HG03139 (cell line): Measurements from ENCODE around the gene ADGRV1.

Experiments used
- ATAC-seq: cut with Tn5 transposase; IDR thresholded peaks from one replicate; pipeline ENCODE4 v1.9.1; 2021; ENCODE audit not compliant: unreplicated experiment

The ADGRV1 gene

GRCh38 chr5:90930756-90931431 lies 372.3 kb downstream of the ADGRV1 start:
- no peak for ATAC-seq

- ATAC-seq = no peak
Measured at GRCh38 chr5:90932052-90932699, 373.6 kb downstream of the ADGRV1 start.

- ATAC-seq = no peak
Measured at GRCh38 chr5:90933298-90933697, 374.7 kb downstream of the ADGRV1 start.

GRCh38 chr5:90934091-90934719 lies 375.6 kb downstream of the ADGRV1 start:
- no peak for ATAC-seq

DNA sequence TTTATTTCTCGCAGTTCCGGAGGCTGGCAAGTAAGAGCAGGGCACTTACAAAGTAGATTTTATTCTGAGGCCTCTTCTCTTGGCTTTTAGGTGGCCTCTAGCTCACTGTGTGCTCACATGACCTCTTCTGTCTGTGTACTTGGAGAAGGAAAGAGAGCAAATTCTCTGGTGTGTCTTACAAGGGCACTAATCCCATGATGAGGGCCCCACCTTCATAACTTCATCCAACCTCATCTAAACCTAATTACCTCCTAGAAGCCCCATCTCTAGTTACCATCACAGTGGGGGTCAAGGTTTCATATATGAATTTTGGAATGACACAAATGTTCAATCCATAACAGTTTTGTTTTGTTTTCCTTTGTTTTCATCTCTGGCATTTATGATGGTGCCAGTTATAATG lies 376.1 kb downstream of the ADGRV1 start:
- ATAC-seq = no peak

DNA sequence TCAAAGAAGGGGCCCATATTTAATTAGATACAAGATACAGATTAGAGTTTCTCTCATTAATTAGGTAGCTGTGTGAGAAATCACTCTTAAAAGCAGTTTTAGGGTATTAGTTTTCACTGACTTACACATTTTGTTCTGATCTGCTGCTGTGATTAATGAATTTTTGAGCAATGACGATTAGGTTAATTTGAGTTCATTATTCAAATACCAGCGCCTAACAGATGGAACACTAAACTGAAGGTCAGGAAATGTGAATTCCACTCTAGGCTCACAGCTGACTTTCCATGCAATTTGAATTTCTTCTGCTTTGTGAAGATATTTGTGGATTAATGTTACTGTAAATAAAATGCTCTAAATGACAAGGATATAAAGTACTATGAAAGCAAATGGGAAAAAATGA lies 380.6 kb downstream of the ADGRV1 start:
- ATAC-seq = no peak

- peak; percentile 98 for ATAC-seq
Measured at GRCh38 chr5:90940227-90940995, 381.8 kb downstream of the ADGRV1 start.

DNA sequence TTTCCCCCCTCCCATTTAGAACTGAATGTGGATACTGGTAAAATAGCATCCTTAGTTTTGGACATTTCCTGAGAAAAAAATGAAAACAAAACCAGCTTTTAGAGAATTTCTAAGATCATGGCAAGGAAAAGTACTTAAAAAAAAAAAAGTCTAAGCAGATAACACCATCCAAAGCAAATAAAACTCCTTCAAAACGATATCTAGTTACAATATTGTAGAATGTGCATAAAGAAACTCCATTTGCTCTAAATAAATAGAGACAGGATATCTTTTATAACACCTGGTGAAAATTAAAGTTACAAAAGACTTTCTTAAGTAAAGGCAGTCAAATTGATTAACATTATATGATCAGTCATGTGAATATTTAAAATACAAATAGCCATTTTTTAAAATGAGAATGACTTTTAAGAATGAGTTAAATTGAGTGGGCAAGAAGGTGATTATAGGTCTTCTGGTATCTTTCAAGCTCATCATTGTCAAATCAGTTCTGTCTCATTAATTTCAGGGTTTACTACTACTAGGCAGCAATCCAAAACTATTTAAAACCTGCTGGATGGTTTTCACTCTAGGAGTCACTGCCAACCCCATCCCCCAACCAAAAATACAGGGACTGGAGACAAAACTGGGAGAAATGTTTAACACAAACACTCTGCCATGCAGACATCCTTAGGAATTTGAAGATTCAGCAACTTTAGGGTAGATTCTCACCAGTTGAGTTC lies 382.6 kb downstream of the ADGRV1 start:
- ATAC-seq = no peak

GRCh38 chr5:90944116-90944515 lies 385.5 kb downstream of the ADGRV1 start:
- ATAC-seq = no peak

DNA sequence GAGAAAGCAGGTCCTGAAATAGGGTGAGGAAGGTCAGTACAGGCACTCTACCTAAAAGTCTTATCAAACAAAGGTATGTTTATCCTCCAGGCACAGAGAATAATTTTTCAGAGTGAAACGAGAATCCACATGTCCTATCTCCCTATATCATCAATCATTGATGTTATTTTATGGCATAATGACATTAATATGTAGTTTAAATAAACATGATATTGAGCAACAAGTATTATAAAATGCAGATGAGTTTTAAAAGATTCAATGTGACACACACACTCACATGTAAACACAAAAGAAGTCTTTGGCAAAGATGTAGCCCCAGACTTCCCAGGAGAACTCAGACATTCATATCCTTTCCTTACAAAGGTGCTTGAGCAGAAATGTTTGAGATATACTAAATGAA lies 389.1 kb downstream of the ADGRV1 start:
- ATAC-seq = no peak

GRCh38 chr5:90948969-90949368 lies 390.4 kb downstream of the ADGRV1 start:
- ATAC-seq = no peak

GRCh38 chr5:90949469-90950358 lies 391.1 kb downstream of the ADGRV1 start:
- ATAC-seq = peak; percentile 73

DNA sequence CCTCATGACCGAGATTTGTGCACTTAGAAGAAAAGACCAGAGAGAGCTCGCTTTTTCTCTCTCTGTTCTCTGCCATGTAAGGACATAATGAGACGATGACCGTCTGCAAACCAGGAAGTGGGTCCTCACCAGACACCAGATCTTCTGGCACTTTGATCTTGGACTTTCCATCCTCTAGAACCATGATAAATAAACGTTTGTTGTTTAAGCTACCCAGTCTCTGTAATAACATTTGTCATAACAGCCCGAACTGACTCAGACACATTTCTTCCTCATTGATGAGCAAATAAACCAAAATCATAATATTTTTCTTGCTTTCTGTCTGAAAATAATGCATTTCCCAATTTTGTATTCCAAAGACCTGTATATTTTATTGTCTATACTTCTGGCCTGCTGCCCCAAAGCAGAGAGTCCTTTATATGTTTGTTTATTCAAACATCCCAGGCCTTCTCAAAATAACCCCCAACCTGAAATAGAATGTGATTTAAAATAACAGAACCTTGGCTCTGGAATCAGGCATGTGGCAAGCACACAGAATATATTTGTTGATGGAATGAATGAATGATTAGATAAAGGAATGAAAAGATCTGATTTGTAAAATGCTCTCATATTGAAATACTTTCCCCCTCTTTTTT lies 396.5 kb downstream of the ADGRV1 start:
- no peak for ATAC-seq

DNA sequence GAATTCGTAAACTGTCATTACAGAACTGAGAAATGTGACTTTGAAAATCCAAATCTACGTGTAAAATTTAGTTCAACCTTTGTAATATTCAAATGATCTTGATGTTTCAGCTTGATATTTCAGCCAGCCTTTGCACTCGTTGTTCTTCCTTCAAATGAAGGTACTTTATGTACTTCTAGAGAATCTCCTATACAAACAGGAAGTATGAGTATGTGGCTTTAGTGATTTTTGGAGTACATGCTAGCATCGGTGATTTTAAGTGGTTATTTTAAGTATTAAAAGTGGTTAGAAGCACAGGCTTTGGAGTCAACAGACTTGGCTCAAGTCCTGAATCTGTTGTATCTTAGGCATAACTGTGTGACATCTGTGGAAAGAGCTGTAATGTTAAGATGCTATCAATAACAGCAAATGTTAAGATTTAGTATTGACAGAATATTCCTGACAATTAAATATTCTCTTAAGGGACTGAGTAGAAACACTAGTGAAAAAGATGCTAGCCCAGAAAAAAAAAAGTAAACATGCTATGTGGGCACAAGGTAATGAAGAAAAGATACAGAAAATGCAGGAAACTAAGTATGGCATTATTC lies 398.0 kb downstream of the ADGRV1 start:
- no peak for ATAC-seq

DNA sequence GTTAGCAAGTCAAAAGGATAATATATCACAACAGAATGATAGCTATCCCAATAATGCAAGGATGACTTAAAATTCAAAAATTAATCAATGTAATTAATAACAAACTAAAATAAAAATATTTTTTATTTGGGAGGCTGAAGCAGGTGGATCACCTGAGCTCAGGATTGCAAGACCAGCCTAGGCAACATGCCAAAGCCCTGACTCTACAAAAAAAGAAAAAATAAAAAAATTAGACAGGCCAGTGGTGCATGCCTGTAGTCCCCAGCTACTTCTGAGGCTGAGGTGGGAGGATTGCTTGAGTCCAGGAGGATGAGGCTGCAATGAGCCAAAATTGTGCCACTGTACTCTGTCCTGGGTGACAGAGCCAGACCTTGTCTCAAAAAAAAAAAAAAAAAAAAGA lies 399.3 kb downstream of the ADGRV1 start:
- ATAC-seq = no peak

- no peak for ATAC-seq
Measured at GRCh38 chr5:90959262-90959661, 400.7 kb downstream of the ADGRV1 start.

GRCh38 chr5:90962481-90962880 lies 403.9 kb downstream of the ADGRV1 start:
- ATAC-seq = no peak

- ATAC-seq = no peak
Measured at GRCh38 chr5:90965110-90965685, 406.6 kb downstream of the ADGRV1 start.

DNA sequence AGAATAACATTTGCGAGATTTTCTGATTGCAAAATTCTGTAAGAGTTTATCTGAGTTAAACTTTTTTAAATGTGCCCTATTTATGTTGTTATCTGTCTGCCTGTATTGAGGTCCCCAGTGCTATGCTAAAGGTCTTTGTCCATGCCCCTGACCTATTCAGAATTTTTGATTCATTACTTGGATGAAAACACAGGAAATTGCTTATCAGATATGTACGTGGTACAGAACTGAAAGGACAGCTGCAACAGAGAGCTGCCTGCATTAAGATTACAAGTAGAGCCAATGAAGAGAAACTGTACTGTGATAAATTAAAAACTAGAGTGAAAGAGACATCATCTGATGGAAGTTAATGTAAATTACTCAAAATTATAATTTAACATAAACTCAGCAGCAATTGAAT lies 408.8 kb downstream of the ADGRV1 start:
- no peak for ATAC-seq
